ENCODE measurements around the gene CLEC5A. TPM values are rescaled to one million over a fixed set of nuclear protein-coding genes. Genes with fewer than 3 reads are reported as not detected.
A peak's percentile ranks its signal among the peaks of the same experiment; 100 is the strongest.

CLEC5A gene
- total RNA-seq, 1 donor from 2014 or later, result 0.35 TPM

- TF ChIP-seq, protein P1, sequence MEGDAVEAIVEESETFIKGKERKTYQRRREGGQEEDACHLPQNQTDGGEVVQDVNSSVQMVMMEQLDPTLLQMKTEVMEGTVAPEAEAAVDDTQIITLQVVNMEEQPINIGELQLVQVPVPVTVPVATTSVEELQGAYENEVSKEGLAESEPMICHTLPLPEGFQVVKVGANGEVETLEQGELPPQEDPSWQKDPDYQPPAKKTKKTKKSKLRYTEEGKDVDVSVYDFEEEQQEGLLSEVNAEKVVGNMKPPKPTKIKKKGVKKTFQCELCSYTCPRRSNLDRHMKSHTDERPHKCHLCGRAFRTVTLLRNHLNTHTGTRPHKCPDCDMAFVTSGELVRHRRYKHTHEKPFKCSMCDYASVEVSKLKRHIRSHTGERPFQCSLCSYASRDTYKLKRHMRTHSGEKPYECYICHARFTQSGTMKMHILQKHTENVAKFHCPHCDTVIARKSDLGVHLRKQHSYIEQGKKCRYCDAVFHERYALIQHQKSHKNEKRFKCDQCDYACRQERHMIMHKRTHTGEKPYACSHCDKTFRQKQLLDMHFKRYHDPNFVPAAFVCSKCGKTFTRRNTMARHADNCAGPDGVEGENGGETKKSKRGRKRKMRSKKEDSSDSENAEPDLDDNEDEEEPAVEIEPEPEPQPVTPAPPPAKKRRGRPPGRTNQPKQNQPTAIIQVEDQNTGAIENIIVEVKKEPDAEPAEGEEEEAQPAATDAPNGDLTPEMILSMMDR (IDR thresholded peaks at IDR 0.05), result no peak
- Mint-ChIP-seq H3K4me1 (peaks cover 28% of the 10 kb centered on the region), H3K27me3 (no peaks in the 10 kb centered on the region), H3K9me3 (no peaks in the 10 kb centered on the region), H3K4me3 (peak overlapping the region; percentile 82), H3K27ac (peak overlapping the region; percentile 68), H3K36me3 (ENCODE audit: low read depth) (no peaks in the 10 kb centered on the region)
- DNase-seq (no peak), ATAC-seq (ENCODE audit: low read depth) (no peak)
- CTCF ChIA-PET, result interaction anchor here (0.7 to 2.1 kb wide), 10 partner anchors 9 to 506 kb away, joined by 3 to 4 read pairs (median 3); no protein-coding TSS in a partner anchor
- POLR2A ChIA-PET, result interaction anchor here (0.6 kb wide), 1 partner anchor 22 kb away, joined by 8 read pairs; no protein-coding TSS in a partner anchor
- intact Hi-C loops (cut with micrococcal nuclease), result loop anchor here (1.0 to 5.0 kb wide), 3 partner anchors 16 to 506 kb away; no protein-coding TSS in a partner anchor
Measured at GRCh38 chr7:141976524-141977245, 29.9 kb upstream of the CLEC5A start.

- Mint-ChIP-seq H3K4me1 (peaks cover 28% of the 10 kb centered on the region), H3K27me3 (no peaks in the 10 kb centered on the region), H3K9me3 (no peaks in the 10 kb centered on the region), H3K4me3 (peak overlapping the region; percentile 82), H3K27ac (peak overlapping the region; percentile 68), H3K36me3 (ENCODE audit: low read depth) (no peaks in the 10 kb centered on the region)
- intact Hi-C loops (cut with micrococcal nuclease), result loop anchor here (1.0 to 5.0 kb wide), 3 partner anchors 16 to 507 kb away; no protein-coding TSS in a partner anchor
- DNase-seq (peak; percentile 49), ATAC-seq (ENCODE audit: low read depth) (peak; percentile 81)
- TF ChIP-seq, protein P1 (IDR thresholded peaks at IDR 0.05), result peak; percentile 19
- ChIA-PET CTCF (interaction anchor here (0.7 to 2.1 kb wide), 12 partner anchors 8 to 507 kb away, joined by 3 to 4 read pairs (median 3); no protein-coding TSS in a partner anchor), POLR2A (interaction anchor here (0.6 kb wide), 1 partner anchor 22 kb away, joined by 8 read pairs; no protein-coding TSS in a partner anchor)
Measured at GRCh38 chr7:141975806-141976523, 29.2 kb upstream of the CLEC5A start.

- H3K4me1 Mint-ChIP-seq, result peaks cover 26% of the 10 kb centered on the region
- POLR2A ChIA-PET, result no interaction called here
- intact Hi-C loops (cut with micrococcal nuclease), result loop anchor here (5.0 kb wide), 1 partner anchor 327 kb away; no protein-coding TSS in a partner anchor
- H3K27ac Mint-ChIP-seq, result no peak overlapping the region
- no peak for ATAC-seq (ENCODE audit: low read depth)
- H3K9me3 Mint-ChIP-seq, result no peaks in the 10 kb centered on the region
- TF ChIP-seq, protein P1 (IDR thresholded peaks at IDR 0.05), result no peak
- H3K4me3 Mint-ChIP-seq, result no peak overlapping the region
- H3K36me3 Mint-ChIP-seq (ENCODE audit: low read depth), result no peaks in the 10 kb centered on the region
- CTCF ChIA-PET, result interaction anchor here (0.6 to 1.1 kb wide), 2 partner anchors 30 to 219 kb away, joined by 3 to 4 read pairs; no protein-coding TSS in a partner anchor
- no peaks in the 10 kb centered on the region for H3K27me3 Mint-ChIP-seq
- no peak for DNase-seq
Measured at GRCh38 chr7:141974831-141975230, 28.1 kb upstream of the CLEC5A start.

GRCh38 chr7:141973673-141974072 lies 26.9 kb upstream of the CLEC5A start, which contains the start of gene TAS2R38:
TAS2R38 (minus strand) TSS chr7:141973773; CDS start chr7:141973689, 84 bp downstream.
- intact Hi-C loops (cut with micrococcal nuclease), result no loop called here
- Mint-ChIP-seq H3K36me3 (ENCODE audit: low read depth) (no peaks in the 10 kb centered on the region), H3K4me1 (peaks cover 19% of the 10 kb centered on the region), H3K4me3 (no peak within 1 kb of the TSS), H3K27me3 (no peaks in the 10 kb centered on the region), H3K9me3 (no peaks in the 10 kb centered on the region), H3K27ac (no peak within 1 kb of the TSS)
- TF ChIP-seq, protein P1 (IDR thresholded peaks at IDR 0.05), result no peak
- ATAC-seq (ENCODE audit: low read depth), result no peak
- no peak for DNase-seq
- CTCF ChIA-PET, result no interaction called here
- POLR2A ChIA-PET, result no interaction called here

Data from activated B cell treated with CpG ODN at 0.5 μM for 24 hours (primary cell).